ENCODE measurements around the gene HACD4.
"Not testable (repeated sequence)": the region's sequence is repeated elsewhere in the genome, so short reads cannot be mapped to it uniquely, and the experiment has no call there.

The HACD4 gene

GRCh38 chr9:20973246-20973947 lies 58.0 kb downstream of the HACD4 start:
- DNase-seq (ENCODE audit: low spot score) = not testable (repeated sequence)

- no peak for DNase-seq (ENCODE audit: low spot score)
These were observed 58.8 kb downstream of the HACD4 start for GRCh38 chr9:20972684-20973083.

- DNase-seq (ENCODE audit: low spot score) = no peak
These were observed 68.8 kb downstream of the HACD4 start for GRCh38 chr9:20962536-20963225.

GRCh38 chr9:20950707-20951106 lies 80.7 kb downstream of the HACD4 start:
- no peak for DNase-seq (ENCODE audit: low spot score)

Measured in pons (tissue), 1 donor.